WTC11 (cell line): Measurements from ENCODE around the gene TRAF3IP1. TPM values are rescaled to one million over a fixed set of nuclear protein-coding genes. Genes with fewer than 3 reads are reported as not detected.

ENCODE experiments used
- ATAC-seq: fragments of 200-7000 bp; cut with Tn5 transposase; 2 replicates; pipeline ENCODE4 v1.10.0; 2021; ENCODE audit warnings: mild to moderate bottlenecking, moderate library complexity
- CTCF ChIA-PET: fragments of 300-600 bp; sonication (Branson Sonifier 250); formaldehyde crosslinking; loops from one replicate; lab custom pipeline; 2021; ENCODE audit warnings: antibody characterized with exemption; lab: Charles Lee
- POLR2A ChIA-PET: fragments of 350-600 bp; sonication (Branson Sonifier 250); formaldehyde crosslinking; loops from one replicate; lab custom pipeline; 2021; ENCODE audit warnings: antibody characterized with exemption; lab: Charles Lee
- DNase-seq: peaks from one replicate; pipeline ENCODE4 v3.0.0; 2021; ENCODE audit warnings: low spot score
- H3K27ac Mint-ChIP-seq: 2 replicates; pipeline ENCODE4 v1.8.0; 2021; ENCODE audit warnings: mixed read lengths
- H3K27me3 Mint-ChIP-seq: 2 replicates; pipeline ENCODE4 v1.8.0; 2021; ENCODE audit warnings: low read depth, mild to moderate bottlenecking, moderate library complexity, mixed read lengths
- H3K36me3 Mint-ChIP-seq: 2 replicates; pipeline ENCODE4 v1.8.0; 2021; ENCODE audit warnings: mixed read lengths
- H3K4me1 Mint-ChIP-seq: 2 replicates; pipeline ENCODE4 v1.8.0; 2022; ENCODE audit warnings: mixed read lengths
- H3K4me3 Mint-ChIP-seq: 2 replicates; pipeline ENCODE4 v1.8.0; 2021; ENCODE audit warnings: mild to moderate bottlenecking, moderate library complexity, mixed read lengths
- H3K9me3 Mint-ChIP-seq: 2 replicates; pipeline ENCODE4 v1.8.0; 2021; ENCODE audit warnings: mixed read lengths
- AFF4 ChIP-seq: sonication (generic); formaldehyde crosslinking; IDR thresholded peaks from 2 replicates; pipeline ENCODE4 v1.8.1; 2023; ENCODE audit warnings: mild to moderate bottlenecking, missing genetic modification reagents, borderline replicate concordance
- ATF1 ChIP-seq: sonication (generic); formaldehyde crosslinking; IDR thresholded peaks from 2 replicates; pipeline ENCODE4 v1.8.1; 2023; ENCODE audit warnings: mild to moderate bottlenecking, moderate library complexity, missing genetic modification reagents
- ATF3 ChIP-seq: sonication (generic); formaldehyde crosslinking; conservative IDR thresholded peaks from 2 replicates; pipeline ENCODE4 v1.8.1; 2022; ENCODE audit warnings: mild to moderate bottlenecking, missing genetic modification reagents
- CREM ChIP-seq: sonication (generic); formaldehyde crosslinking; IDR thresholded peaks from 2 replicates; pipeline ENCODE4 v1.8.1; 2022; ENCODE audit warnings: mild to moderate bottlenecking, missing genetic modification reagents, moderate library complexity
- E2F4 ChIP-seq: sonication (generic); formaldehyde crosslinking; IDR thresholded peaks from 2 replicates; pipeline ENCODE4 v1.8.1; 2022; ENCODE audit warnings: low read depth, mild to moderate bottlenecking, moderate library complexity, missing genetic modification reagents, borderline replicate concordance
- FOXJ3 ChIP-seq: sonication (generic); formaldehyde crosslinking; IDR thresholded peaks from 2 replicates; pipeline ENCODE4 v1.9.0; 2021; ENCODE audit warnings: missing genetic modification reagents, mild to moderate bottlenecking, borderline replicate concordance
- FOXK1 ChIP-seq: sonication (generic); formaldehyde crosslinking; IDR thresholded peaks from 2 replicates; pipeline ENCODE4 v1.8.0; 2022; ENCODE audit warnings: mild to moderate bottlenecking, moderate library complexity, missing genetic modification reagents
- HMGA2 ChIP-seq: fragments of 250-450 bp; sonication (Bioruptor Pico); IDR thresholded peaks from 2 replicates; pipeline ENCODE4 v1.4.0; 2021; ENCODE audit warnings: mild to moderate bottlenecking, moderate library complexity
- MLX ChIP-seq: sonication (generic); formaldehyde crosslinking; IDR thresholded peaks from 2 replicates; pipeline ENCODE4 v1.8.1; 2023; ENCODE audit warnings: mild to moderate bottlenecking, missing genetic modification reagents, moderate library complexity
- MXD4 ChIP-seq: fragments of 250-450 bp; sonication (Bioruptor Pico); IDR thresholded peaks from 2 replicates; pipeline ENCODE4 v1.8.0; 2021; ENCODE audit warnings: mild to moderate bottlenecking, moderate library complexity, borderline replicate concordance
- OVOL2 ChIP-seq: fragments of 250-450 bp; sonication (Bioruptor Pico); IDR thresholded peaks from 2 replicates; pipeline ENCODE4 v1.9.0; 2021; ENCODE audit warnings: mild to moderate bottlenecking, borderline replicate concordance
- PRDM15 ChIP-seq: sonication (generic); formaldehyde crosslinking; IDR thresholded peaks from 2 replicates; pipeline ENCODE4 v1.8.0; 2022; ENCODE audit warnings: missing genetic modification reagents
- ZBTB21 ChIP-seq: sonication (generic); formaldehyde crosslinking; IDR thresholded peaks from 2 replicates; pipeline ENCODE4 v1.8.1; 2023; ENCODE audit warnings: mild to moderate bottlenecking, missing genetic modification reagents, borderline replicate concordance
- ZNF121 ChIP-seq: sonication (generic); formaldehyde crosslinking; IDR thresholded peaks from 2 replicates; pipeline ENCODE4 v1.8.0; 2023; ENCODE audit warnings: missing genetic modification reagents
- ZNF219 ChIP-seq: sonication (generic); formaldehyde crosslinking; IDR thresholded peaks from 2 replicates; pipeline ENCODE4 v1.8.0; 2023; ENCODE audit warnings: missing genetic modification reagents, mild to moderate bottlenecking, borderline replicate concordance
- ZNF425 ChIP-seq: fragments of 250-450 bp; sonication (Bioruptor Pico); conservative IDR thresholded peaks from 2 replicates; pipeline ENCODE4 v1.9.0; 2021; ENCODE audit warnings: mild to moderate bottlenecking
- ZNF671 ChIP-seq: fragments of 250-450 bp; sonication (Bioruptor Pico); IDR thresholded peaks from 2 replicates; pipeline ENCODE4 v1.8.0; 2021; ENCODE audit warnings: mild to moderate bottlenecking
- total RNA-seq: library from RNA; stranded (reverse); gene quantifications from 3 replicates; pipeline ENCODE4 v1.2.3, GENCODE V29; 2021

The TRAF3IP1 gene
- total RNA-seq, 1 experiment from 2014 or later = 18.7 TPM

- ATAC-seq = no peak
- H3K27me3 Mint-ChIP-seq = no peaks in the 10 kb centered on the region
- peaks cover 8% of the 10 kb centered on the region for H3K9me3 Mint-ChIP-seq
- ChIA-PET CTCF (interaction anchor here (1.1 to 2.5 kb wide), 3 partner anchors 9 to 22 kb away, joined by 3 to 11 read pairs (median 4); no protein-coding TSS in a partner anchor), POLR2A (no interaction called here)
- H3K36me3 Mint-ChIP-seq = peaks cover 17% of the 10 kb centered on the region
- no peak for DNase-seq
- peaks cover 19% of the 10 kb centered on the region for H3K4me1 Mint-ChIP-seq
- H3K4me3 Mint-ChIP-seq = no peak overlapping the region
- H3K27ac Mint-ChIP-seq = no peak overlapping the region
- TF ChIP-seq CREM (CRISPR knock-in tag) (no peak), MLX (CRISPR knock-in tag) (no peak), ATF1 (CRISPR knock-in tag) (no peak), AFF4 (CRISPR knock-in tag) (no peak), E2F4 (CRISPR knock-in tag) (no peak), PRDM15 (CRISPR knock-in tag) (no peak), OVOL2 (CRISPR knock-in tag) (no peak), ZNF425 (CRISPR knock-in tag) (no peak), MXD4 (CRISPR knock-in tag) (no peak), FOXJ3 (no peak), ATF3 (CRISPR knock-in tag) (no peak), ZNF219 (CRISPR knock-in tag) (no peak), HMGA2 (CRISPR knock-in tag) (no peak), ZBTB21 (CRISPR knock-in tag) (no peak), ZNF671 (no peak), ZNF121 (CRISPR knock-in tag) (no peak), FOXK1 (CRISPR knock-in tag) (no peak)
Measured at GRCh38 chr2:238380336-238380735, 60.0 kb downstream of the TRAF3IP1 start.
